Activated naive CD4-positive, alpha-beta T cell (primary cell): Measurements from ENCODE around the gene C7.
"Not testable (repeated sequence)": the region's sequence is repeated elsewhere in the genome, so short reads cannot be mapped to it uniquely, and the experiment has no call there.

ENCODE experiments used
- DNase-seq, 4 experiments: peaks; one replicate each; lab custom pipeline; 2025; lab: John Stamatoyannopoulos, UW

The C7 gene

GRCh38 chr5:40909264-40909663, at the start of gene C7:
TSS of gene C7 (plus strand) at chr5:40909497. CDS start at chr5:40909611, 114 bp downstream.
- no peak for DNase-seq

- no peak for DNase-seq
These were observed 48.6 kb upstream of the C7 start for GRCh38 chr5:40860711-40861110.

GRCh38 chr5:40865004-40865403, 44.3 kb upstream of the C7 start:
- not testable (repeated sequence) for DNase-seq

- no peak for DNase-seq
These were observed 42.5 kb upstream of the C7 start for GRCh38 chr5:40866844-40867243.

GRCh38 chr5:40869384-40869783, 39.9 kb upstream of the C7 start:
- DNase-seq = no peak

- DNase-seq = no peak
These were observed 38.1 kb upstream of the C7 start for GRCh38 chr5:40871177-40871576.

- not testable (repeated sequence) for DNase-seq
These were observed 37.0 kb upstream of the C7 start for GRCh38 chr5:40872253-40872652.

GRCh38 chr5:40873286-40873880, 35.9 kb upstream of the C7 start:
- DNase-seq = no peak

GRCh38 chr5:40875958-40876357, 33.3 kb upstream of the C7 start:
- DNase-seq = no peak

GRCh38 chr5:40877371-40877988, 31.8 kb upstream of the C7 start:
- no peak for DNase-seq

GRCh38 chr5:40879163-40879942, 29.9 kb upstream of the C7 start:
- DNase-seq = no peak

- no peak for DNase-seq
These were observed 27.0 kb upstream of the C7 start for GRCh38 chr5:40882291-40882690.

GRCh38 chr5:40883051-40883450, 26.2 kb upstream of the C7 start:
- DNase-seq = not testable (repeated sequence)

- not testable (repeated sequence) for DNase-seq
These were observed 13.6 kb upstream of the C7 start for GRCh38 chr5:40895440-40896425.

GRCh38 chr5:40904205-40904993, 4.9 kb upstream of the C7 start:
- DNase-seq = no peak

GRCh38 chr5:40904994-40905306, 4.3 kb upstream of the C7 start:
- DNase-seq = no peak

- DNase-seq = no peak
These were observed 2.9 kb upstream of the C7 start for GRCh38 chr5:40906351-40906751.

- no peak for DNase-seq
These were observed 426 bp downstream of the C7 start for GRCh38 chr5:40909723-40910122.

- no peak for DNase-seq
These were observed 2.0 kb downstream of the C7 start for GRCh38 chr5:40911266-40911665.

GRCh38 chr5:40914835-40915234, 5.5 kb downstream of the C7 start:
- DNase-seq = no peak

GRCh38 chr5:40915341-40915926, 6.1 kb downstream of the C7 start:
- no peak for DNase-seq
